Caco-2 (cell line): ENCODE measurements around the gene GSS. TPM values are rescaled to one million over a fixed set of nuclear protein-coding genes. Genes with fewer than 3 reads are reported as not detected.

Source experiments
- BruUV-seq: library from RNA; stranded (reverse); fragments of 400-500 nt; replicated peaks from 2 replicates; lab custom pipeline; 2021; lab: Mats Ljungman, UMichigan
- CTCF ChIA-PET: fragments of 300-600 bp; sonication (Branson Sonifier 250); formaldehyde crosslinking; loops from one replicate; lab custom pipeline; 2022; ENCODE audit warnings: antibody characterized with exemption; lab: Charles Lee
- POLR2A ChIA-PET: fragments of 300-600 bp; sonication (Branson Sonifier 250); formaldehyde crosslinking; loops from one replicate; lab custom pipeline; 2022; ENCODE audit warnings: antibody characterized with exemption; lab: Charles Lee
- DNase-seq, 2 experiments: peaks; one replicate each; pipeline versions ENCODE4 v3.0.0 to v3.0.0-alpha.2; 2020 to 2022
- H3K27me3 ChIP-seq: replicated peaks from 2 replicates; pipeline ENCODE4 v1.6.0; 2011; ENCODE audit warnings: low read length; ENCODE audit not compliant: control insufficient read depth, insufficient read depth
- H3K36me3 ChIP-seq: 2 replicates; pipeline ENCODE4 v1.5.1; 2011; ENCODE audit warnings: low read length; ENCODE audit not compliant: control insufficient read depth, insufficient read depth
- H3K4me1 ChIP-seq: fragments of 250-450 bp; sonication (Bioruptor Pico); 2 replicates; pipeline ENCODE4 v1.5.1; 2020; ENCODE audit warnings: mild to moderate bottlenecking
- H3K4me3 ChIP-seq: 2 replicates; pipeline ENCODE4 v1.5.1; 2011; ENCODE audit warnings: low read depth, mild to moderate bottlenecking, control low read depth, low read length
- H3K9me3 ChIP-seq: fragments of 250-450 bp; sonication (Bioruptor Pico); 2 replicates; pipeline ENCODE4 v1.5.1; 2020; ENCODE audit warnings: mild to moderate bottlenecking, moderate library complexity
- H3K27ac Mint-ChIP-seq: one replicate; pipeline ENCODE4 v1.8.0; 2022; ENCODE audit warnings: mixed read lengths; ENCODE audit not compliant: unreplicated experiment
- H3K27me3 Mint-ChIP-seq: one replicate; pipeline ENCODE4 v1.8.0; 2022; ENCODE audit warnings: mixed read lengths; ENCODE audit not compliant: insufficient read depth, unreplicated experiment
- H3K36me3 Mint-ChIP-seq: one replicate; pipeline ENCODE4 v1.8.0; 2022; ENCODE audit warnings: mild to moderate bottlenecking, mixed read lengths; ENCODE audit not compliant: insufficient read depth, unreplicated experiment
- H3K4me1 Mint-ChIP-seq: one replicate; pipeline ENCODE4 v1.8.0; 2022; ENCODE audit warnings: low read depth, mixed read lengths; ENCODE audit not compliant: unreplicated experiment
- H3K4me3 Mint-ChIP-seq: one replicate; pipeline ENCODE4 v1.8.0; 2022; ENCODE audit warnings: mild to moderate bottlenecking, moderate library complexity, mixed read lengths; ENCODE audit not compliant: unreplicated experiment
- H3K9me3 Mint-ChIP-seq: one replicate; pipeline ENCODE4 v1.8.0; 2022; ENCODE audit warnings: mixed read lengths; ENCODE audit not compliant: unreplicated experiment
- CTCF ChIP-seq, 2 experiments: fragments of 200-600 bp in 1 of 2; IDR thresholded peaks; 1 replicate in 1 of 2; 2 replicates in 1 of 2; pipeline versions ENCODE4 v1.5.1 to v1.8.0; 2011 to 2022; ENCODE audit warnings: antibody characterized with exemption in 1 of 2, control low read depth in 1 of 2, inconsistent platforms in 1 of 2, low read depth in 1 of 2, low read length in 1 of 2, mild to moderate bottlenecking in 1 of 2, moderate library complexity in 1 of 2; ENCODE audit not compliant: insufficient read depth in 1 of 2, severe bottlenecking in 1 of 2, unreplicated experiment in 1 of 2
- intact Hi-C: fragments of 100-400 bp; cut with micrococcal nuclease; formaldehyde crosslinking; loops from one replicate; pipeline ENCODE4 v1.10.0; 2022; ENCODE audit not compliant: unreplicated experiment
- total RNA-seq: library from RNA; stranded (reverse); gene quantifications from 2 replicates; pipeline ENCODE4 v1.2.3, GENCODE V29; 2022

GSS gene
- total RNA-seq, 1 experiment from 2014 or later = 138 TPM

- Mint-ChIP-seq H3K9me3 (no peaks in the 10 kb centered on the region), H3K36me3 (peaks cover 80% of the 10 kb centered on the region)
- TF ChIP-seq CTCF (IDR thresholded peaks at IDR 0.05; ENCODE audit: insufficient read depth in 1 of 2, low read depth in 1 of 2, low read length in 1 of 2, severe bottlenecking in 1 of 2, unreplicated experiment in 1 of 2) = no peak
These were observed 39.6 kb upstream of the GSS start for GRCh38 chr20:34995192-34995591.

GRCh38 chr20:34994509-34995131 lies 39.0 kb upstream of the GSS start:
- H3K4me1 Mint-ChIP-seq = no peaks in the 10 kb centered on the region
- H3K27ac Mint-ChIP-seq = no peak overlapping the region
- no peaks in the 10 kb centered on the region for H3K9me3 Mint-ChIP-seq
- H3K27me3 Mint-ChIP-seq = no peaks in the 10 kb centered on the region
- BruUV-seq = no TSS peak
- DNase-seq = no peak
- no peak for TF ChIP-seq CTCF (IDR thresholded peaks at IDR 0.05; ENCODE audit: insufficient read depth in 1 of 2, low read depth in 1 of 2, low read length in 1 of 2, severe bottlenecking in 1 of 2, unreplicated experiment in 1 of 2)
- intact Hi-C loops = no loop called here
- peaks cover 76% of the 10 kb centered on the region for H3K36me3 Mint-ChIP-seq
- Histone ChIP-seq H3K36me3 (peaks cover 8% of the 10 kb centered on the region), H3K4me1 (no peaks in the 10 kb centered on the region), H3K9me3 (no peaks in the 10 kb centered on the region), H3K27me3 (no peaks in the 10 kb centered on the region), H3K4me3 (no peak overlapping the region)
- ChIA-PET POLR2A (no interaction called here), CTCF (no interaction called here)
- no peak overlapping the region for H3K4me3 Mint-ChIP-seq

More at GRCh38 chr20:34995192-34995591, 39.6 kb upstream of the GSS start:
- no peak for DNase-seq
- peaks cover 8% of the 10 kb centered on the region for H3K36me3 ChIP-seq
- H3K4me3 ChIP-seq = no peak overlapping the region
- ChIA-PET CTCF (interaction anchor here (0.6 kb wide), 1 partner anchor 166 kb away, joined by 3 read pairs; no protein-coding TSS in a partner anchor), POLR2A (no interaction called here)
- Mint-ChIP-seq H3K4me3 (no peak overlapping the region), H3K27ac (no peak overlapping the region), H3K4me1 (no peaks in the 10 kb centered on the region), H3K27me3 (no peaks in the 10 kb centered on the region)
- intact Hi-C loops = no loop called here
- BruUV-seq = no TSS peak
- no peaks in the 10 kb centered on the region for H3K27me3 ChIP-seq
- no peaks in the 10 kb centered on the region for H3K9me3 ChIP-seq
- no peaks in the 10 kb centered on the region for H3K4me1 ChIP-seq

- H3K36me3 Mint-ChIP-seq = peaks cover 76% of the 10 kb centered on the region
- no TSS peak for BruUV-seq
- CTCF ChIA-PET = interaction anchor here (1.0 kb wide), 1 partner anchor 120 kb away, joined by 5 read pairs; no protein-coding TSS in a partner anchor
These were observed 38.4 kb upstream of the GSS start for GRCh38 chr20:34993941-34994508.

More at GRCh38 chr20:34993941-34994508, 38.4 kb upstream of the GSS start:
- Histone ChIP-seq H3K36me3 (peaks cover 8% of the 10 kb centered on the region), H3K27me3 (no peaks in the 10 kb centered on the region), H3K9me3 (no peaks in the 10 kb centered on the region), H3K4me3 (no peak overlapping the region), H3K4me1 (no peaks in the 10 kb centered on the region)
- POLR2A ChIA-PET = no interaction called here
- Mint-ChIP-seq H3K4me1 (no peaks in the 10 kb centered on the region), H3K4me3 (no peak overlapping the region), H3K27ac (no peak overlapping the region), H3K9me3 (no peaks in the 10 kb centered on the region), H3K27me3 (no peaks in the 10 kb centered on the region)
- DNase-seq = no peak
- intact Hi-C loops = no loop called here
- TF ChIP-seq CTCF (IDR thresholded peaks at IDR 0.05; ENCODE audit: insufficient read depth in 1 of 2, low read depth in 1 of 2, low read length in 1 of 2, severe bottlenecking in 1 of 2, unreplicated experiment in 1 of 2) = no peak
